Mucosa of stomach (tissue), 1 donor: ENCODE data around the gene TCERG1L.

Source experiments
- H3K27me3 ChIP-seq: one replicate; pipeline ENCODE4 v1.7.0; 2013; ENCODE audit warnings: mild to moderate bottlenecking, low read length; ENCODE audit not compliant: control insufficient read depth, insufficient read depth
- H3K36me3 ChIP-seq: one replicate; pipeline ENCODE4 v1.7.0; 2013; ENCODE audit warnings: low read length; ENCODE audit not compliant: control insufficient read depth, insufficient read depth
- H3K4me1 ChIP-seq: one replicate; pipeline ENCODE4 v1.7.0; 2013; ENCODE audit warnings: mild to moderate bottlenecking, low read length; ENCODE audit not compliant: control insufficient read depth, insufficient read depth
- H3K4me3 ChIP-seq: one replicate; pipeline ENCODE4 v1.7.0; 2013; ENCODE audit warnings: low read length
- H3K9ac ChIP-seq: one replicate; pipeline ENCODE4 v1.7.0; 2013; ENCODE audit warnings: mild to moderate bottlenecking, low read length, moderate library complexity
- H3K9me3 ChIP-seq: one replicate; pipeline ENCODE4 v1.7.0; 2013; ENCODE audit warnings: mild to moderate bottlenecking, low read length, moderate library complexity; ENCODE audit not compliant: control insufficient read depth
- donor health status: Pancreatic carcinoma.

The TCERG1L gene

DNA sequence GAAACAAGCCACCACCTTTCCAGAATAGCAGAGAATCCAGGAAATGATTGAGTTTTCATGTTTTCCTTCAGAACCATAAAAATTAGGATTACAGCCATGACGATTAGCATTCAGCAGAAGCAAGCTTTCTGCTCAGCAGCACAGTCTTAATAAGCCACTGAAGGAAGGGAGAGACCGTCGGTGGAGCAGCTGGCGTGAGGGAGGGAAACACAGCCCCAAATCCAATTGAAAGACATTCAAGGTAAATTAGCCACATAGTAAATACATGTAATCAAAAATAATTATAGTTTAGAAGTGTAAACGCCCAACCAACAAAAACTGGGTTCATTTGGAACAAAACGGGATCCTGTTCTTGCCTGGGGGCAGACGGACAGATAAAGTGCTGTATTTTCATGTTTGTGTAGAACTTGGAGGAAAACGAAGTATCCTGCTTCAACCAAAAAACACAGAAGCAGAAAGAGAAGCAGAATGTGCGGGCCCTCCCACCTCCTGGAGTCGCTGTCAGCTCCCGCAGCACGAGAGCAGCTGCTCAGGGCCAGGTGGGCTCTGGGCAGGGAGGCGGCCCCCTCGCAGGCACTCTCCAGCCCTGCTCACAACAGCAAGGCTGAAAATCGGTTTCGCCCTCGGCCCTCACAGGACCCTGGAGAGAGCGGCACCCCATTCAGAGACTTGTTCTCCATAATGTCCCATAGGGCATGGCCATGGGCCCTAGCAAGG is 84.9 kb downstream of the TCERG1L start:
- Histone ChIP-seq H3K27me3 (no peaks in the 10 kb centered on the region), H3K9ac (no peak overlapping the region), H3K36me3 (no peaks in the 10 kb centered on the region), H3K4me3 (no peak overlapping the region), H3K4me1 (no peaks in the 10 kb centered on the region), H3K9me3 (no peaks in the 10 kb centered on the region)

DNA sequence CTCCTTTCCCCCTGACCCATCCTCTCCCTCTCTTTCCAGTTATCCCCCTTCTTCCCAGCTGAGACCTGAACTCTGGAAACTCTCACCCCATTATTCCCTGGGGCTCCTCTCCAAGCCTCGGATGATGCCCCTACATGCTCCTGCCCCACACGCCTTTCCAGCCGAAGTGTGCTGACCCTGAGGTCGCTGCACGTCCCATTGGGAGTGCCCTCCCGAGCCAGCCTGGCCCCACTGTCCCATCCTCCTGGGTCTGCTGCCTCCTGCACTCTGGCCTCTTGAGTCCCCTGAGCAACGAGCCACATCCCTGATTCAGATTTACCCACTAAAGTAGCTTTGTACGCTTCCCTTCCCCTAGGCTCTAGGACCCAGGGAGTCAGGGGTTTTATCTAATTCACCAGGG is 87.4 kb downstream of the TCERG1L start:
- no peaks in the 10 kb centered on the region for H3K36me3 ChIP-seq
- no peaks in the 10 kb centered on the region for H3K27me3 ChIP-seq
- no peaks in the 10 kb centered on the region for H3K4me1 ChIP-seq

DNA sequence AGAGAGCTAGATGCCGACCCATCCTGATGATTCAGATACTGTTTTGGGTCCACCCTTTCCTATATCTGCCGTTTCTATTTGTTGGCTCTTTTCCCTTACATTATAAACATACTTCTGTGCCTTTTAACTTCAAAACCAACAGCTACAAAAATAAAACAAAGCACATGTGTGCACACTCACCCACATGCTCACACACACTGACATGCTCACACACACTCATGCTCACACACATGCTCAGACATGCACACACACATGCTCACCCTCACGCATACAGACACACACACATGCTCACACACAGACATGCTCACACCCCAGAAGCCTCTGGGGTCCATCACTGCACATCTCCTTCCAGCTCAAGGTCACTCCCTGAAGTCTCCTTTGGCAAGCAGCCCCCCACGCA is 88.1 kb downstream of the TCERG1L start:
- no peaks in the 10 kb centered on the region for H3K36me3 ChIP-seq
- H3K27me3 ChIP-seq: no peaks in the 10 kb centered on the region
- no peaks in the 10 kb centered on the region for H3K4me1 ChIP-seq
- no peak overlapping the region for H3K4me3 ChIP-seq
- H3K9me3 ChIP-seq: no peaks in the 10 kb centered on the region
- no peak overlapping the region for H3K9ac ChIP-seq

More for the DNA sequence above, 87.4 kb downstream of the TCERG1L start:
- no peak overlapping the region for H3K9ac ChIP-seq
- H3K4me3 ChIP-seq: no peak overlapping the region
- H3K9me3 ChIP-seq: no peaks in the 10 kb centered on the region

DNA sequence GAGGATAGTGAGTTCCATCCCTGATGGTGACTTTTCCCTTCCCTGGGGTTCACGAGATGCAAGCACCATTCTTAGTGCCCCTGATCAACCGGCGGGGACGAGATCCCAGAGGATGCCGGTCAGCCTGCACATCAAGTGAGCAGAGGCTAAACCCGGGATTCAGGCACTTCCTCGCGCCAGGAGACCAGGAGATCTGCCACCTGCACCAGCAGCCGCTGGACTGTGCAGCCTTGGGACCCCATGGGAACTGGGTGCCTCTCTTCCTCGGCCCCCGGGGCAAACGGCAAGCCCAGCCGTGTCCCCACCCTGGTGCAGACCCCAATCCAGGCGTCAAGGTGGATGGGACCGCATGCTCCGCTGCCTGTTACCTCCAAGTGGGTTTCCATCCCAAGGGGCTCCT is 88.5 kb downstream of the TCERG1L start:
- H3K27me3 ChIP-seq: no peaks in the 10 kb centered on the region
- H3K9ac ChIP-seq: no peak overlapping the region
- no peaks in the 10 kb centered on the region for H3K36me3 ChIP-seq
- no peaks in the 10 kb centered on the region for H3K4me1 ChIP-seq
- H3K9me3 ChIP-seq: no peaks in the 10 kb centered on the region
- H3K4me3 ChIP-seq: no peak overlapping the region

DNA sequence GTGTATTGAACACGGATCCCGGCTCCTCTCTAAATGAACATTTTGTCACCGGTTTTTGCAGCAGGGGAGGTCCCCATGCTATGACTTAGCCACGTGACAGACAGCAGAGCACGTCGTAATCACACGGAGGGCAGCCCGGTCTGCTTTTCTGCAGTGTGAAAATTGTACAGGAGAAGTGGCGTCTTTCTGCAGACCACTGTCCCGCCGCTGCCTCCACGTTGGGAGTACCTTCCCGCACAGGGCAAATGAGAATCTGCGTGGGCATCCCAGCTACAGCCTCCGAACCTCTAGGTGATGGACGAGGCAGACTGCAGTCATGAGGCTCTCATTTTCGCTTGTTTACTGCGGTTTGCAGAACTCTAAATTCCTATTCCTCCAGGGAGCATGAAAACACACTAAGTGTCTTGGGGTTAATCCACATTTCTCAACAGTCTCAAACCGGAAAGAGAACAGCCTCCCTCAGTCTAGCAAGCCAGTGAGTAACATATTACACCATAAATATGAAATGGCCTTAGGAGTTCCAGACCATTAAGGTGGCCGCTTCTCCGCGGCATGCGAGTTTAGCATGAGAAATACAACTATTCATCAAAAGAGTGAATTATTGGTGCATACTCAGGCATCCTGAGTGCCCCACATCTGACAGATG is 89.8 kb downstream of the TCERG1L start:
- no peak overlapping the region for H3K4me3 ChIP-seq
- no peaks in the 10 kb centered on the region for H3K27me3 ChIP-seq
- no peaks in the 10 kb centered on the region for H3K4me1 ChIP-seq
- H3K36me3 ChIP-seq: no peaks in the 10 kb centered on the region
- no peaks in the 10 kb centered on the region for H3K9me3 ChIP-seq
- H3K9ac ChIP-seq: no peak overlapping the region

DNA sequence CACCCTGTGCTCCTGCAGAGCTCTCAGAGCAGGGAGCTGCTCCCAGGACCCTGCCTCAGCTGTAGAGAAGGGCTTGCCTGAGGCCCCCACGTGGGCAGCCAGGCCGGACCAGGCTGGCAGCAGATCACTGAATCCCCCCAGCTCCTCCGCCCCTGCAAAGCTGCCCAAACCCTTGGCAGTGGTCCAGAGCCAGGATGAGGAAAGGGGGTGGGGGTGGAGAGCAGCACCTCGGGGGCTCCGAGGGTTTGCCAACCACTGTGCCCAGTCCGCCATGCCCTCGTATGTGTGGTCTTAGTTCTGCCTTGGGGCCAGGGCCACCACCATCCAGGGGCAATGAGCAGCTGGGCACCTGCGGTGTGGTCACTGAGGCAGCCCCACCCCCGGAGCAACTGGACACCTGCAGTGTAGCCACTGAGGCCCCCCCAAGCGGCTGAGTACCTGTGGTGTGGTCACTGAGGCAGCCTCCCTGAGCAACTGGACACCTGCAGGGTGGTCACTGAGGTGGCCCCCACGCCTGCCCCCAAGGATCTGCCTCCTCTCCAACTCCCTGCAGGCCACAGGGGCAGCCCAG is 90.8 kb downstream of the TCERG1L start:
- H3K27me3 ChIP-seq: no peaks in the 10 kb centered on the region
- no peak overlapping the region for H3K9ac ChIP-seq
- no peaks in the 10 kb centered on the region for H3K9me3 ChIP-seq
- H3K4me3 ChIP-seq: no peak overlapping the region
- no peaks in the 10 kb centered on the region for H3K36me3 ChIP-seq
- H3K4me1 ChIP-seq: no peaks in the 10 kb centered on the region

DNA sequence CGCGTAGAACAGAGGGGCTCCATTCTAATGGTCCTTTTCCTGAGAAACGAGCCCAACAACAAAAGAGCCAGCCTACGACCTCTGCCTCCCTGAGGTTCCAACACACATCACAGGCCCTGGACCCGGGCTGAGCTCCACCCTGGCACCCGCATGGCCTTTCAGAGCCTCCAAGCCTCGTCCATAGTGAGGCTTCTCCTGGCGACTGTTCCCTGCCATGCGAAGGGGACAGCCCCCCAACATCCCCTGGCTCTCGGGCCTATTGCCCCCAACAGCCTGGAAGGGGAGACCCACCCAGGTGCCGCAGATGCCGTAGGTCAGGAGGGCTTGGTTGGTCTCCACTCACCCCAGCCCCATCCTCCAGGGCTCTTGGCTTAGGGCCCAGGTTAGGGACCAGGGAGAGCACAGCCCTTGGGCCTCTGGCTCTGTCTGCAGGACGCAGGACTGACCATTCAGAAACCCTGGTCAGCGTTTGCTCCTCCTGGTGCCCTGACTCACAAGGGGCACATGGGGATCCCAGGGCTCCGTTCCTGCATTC is 91.5 kb downstream of the TCERG1L start:
- H3K9me3 ChIP-seq: no peaks in the 10 kb centered on the region
- H3K27me3 ChIP-seq: no peaks in the 10 kb centered on the region
- no peaks in the 10 kb centered on the region for H3K36me3 ChIP-seq
- no peaks in the 10 kb centered on the region for H3K4me1 ChIP-seq
- no peak overlapping the region for H3K9ac ChIP-seq
- no peak overlapping the region for H3K4me3 ChIP-seq

DNA sequence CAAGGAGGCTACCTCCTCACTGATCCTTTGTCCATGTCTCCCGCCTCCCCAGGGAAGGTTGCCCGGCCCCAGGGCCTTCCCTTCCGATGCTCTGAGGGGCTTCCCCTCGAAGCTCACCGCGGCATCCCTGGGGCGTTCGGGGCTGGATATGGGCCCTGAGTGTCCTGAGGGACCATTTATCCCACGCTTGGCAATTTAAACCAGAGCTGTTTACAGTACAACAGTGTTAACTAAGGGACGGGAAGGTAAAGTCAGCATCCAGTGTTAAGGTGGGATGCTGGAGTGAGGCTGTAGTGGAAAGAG is 92.0 kb downstream of the TCERG1L start:
- H3K27me3 ChIP-seq: no peaks in the 10 kb centered on the region
- no peaks in the 10 kb centered on the region for H3K4me1 ChIP-seq
- H3K36me3 ChIP-seq: no peaks in the 10 kb centered on the region
- no peak overlapping the region for H3K9ac ChIP-seq
- no peak overlapping the region for H3K4me3 ChIP-seq
- H3K9me3 ChIP-seq: no peaks in the 10 kb centered on the region

DNA sequence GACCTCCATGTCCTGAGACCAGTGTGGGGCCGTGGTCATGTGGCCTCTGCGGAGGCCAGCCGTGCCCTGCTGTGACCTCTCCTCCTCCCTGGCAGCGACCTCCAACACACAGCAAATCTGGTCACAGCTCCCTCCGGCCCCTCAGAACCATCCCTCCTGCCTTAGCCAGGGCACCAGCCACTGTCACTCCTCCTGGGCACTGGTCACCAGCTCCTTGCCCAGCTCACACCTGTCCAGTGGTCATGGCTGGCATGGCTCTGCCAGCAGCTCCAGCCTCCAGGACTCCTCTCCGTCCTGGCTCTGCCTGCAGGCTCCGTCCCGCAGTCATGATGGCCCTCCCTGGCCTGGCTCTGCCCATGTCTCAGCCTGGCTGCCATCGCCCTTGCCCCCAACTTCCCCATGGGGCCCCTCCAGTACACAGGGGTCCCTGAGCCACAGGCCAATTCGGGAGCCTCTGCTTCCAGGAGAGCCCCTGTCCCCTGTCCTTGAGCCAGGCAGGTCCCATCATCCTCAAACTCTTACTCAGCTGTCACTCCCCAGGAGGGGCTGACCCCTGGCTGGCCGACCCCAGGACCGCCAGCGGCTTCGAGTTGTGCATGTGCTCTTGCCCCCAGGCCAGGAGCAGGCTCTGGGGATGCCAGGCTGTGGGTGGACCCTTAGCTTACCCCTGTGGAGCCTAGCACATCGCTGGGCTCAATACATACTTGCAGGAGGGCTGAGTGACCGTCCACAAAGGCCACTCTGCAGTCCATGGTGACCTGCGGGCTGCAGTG is 92.5 kb downstream of the TCERG1L start:
- Histone ChIP-seq H3K9ac (no peak overlapping the region), H3K27me3 (no peaks in the 10 kb centered on the region), H3K4me1 (no peaks in the 10 kb centered on the region), H3K4me3 (no peak overlapping the region), H3K9me3 (no peaks in the 10 kb centered on the region), H3K36me3 (no peaks in the 10 kb centered on the region)

DNA sequence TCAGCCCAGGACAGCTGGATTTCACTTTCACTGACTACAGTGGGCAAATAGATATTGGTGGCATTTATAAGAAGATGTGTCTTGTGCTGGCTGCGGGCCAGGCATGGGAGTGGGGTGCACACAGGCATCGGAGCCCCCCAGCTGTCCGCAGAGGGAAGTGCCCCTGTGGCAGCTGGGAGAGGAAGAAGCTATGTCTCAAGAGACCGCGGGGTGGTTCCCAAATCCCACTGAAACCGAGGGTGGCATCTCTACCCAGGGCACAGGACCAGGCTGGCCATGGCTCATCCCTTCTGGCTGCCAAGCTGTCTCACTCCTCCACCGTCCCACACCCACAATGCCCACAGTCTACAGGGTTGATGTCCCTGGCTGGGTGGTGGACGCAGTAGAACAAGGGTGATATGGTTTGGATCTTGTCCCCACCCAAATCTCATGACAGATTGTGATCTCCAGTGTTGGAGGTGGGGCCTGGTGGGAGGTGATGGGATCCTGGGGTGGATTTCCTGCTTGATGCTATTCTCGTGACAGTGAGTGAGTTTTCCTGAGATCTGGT is 94.8 kb downstream of the TCERG1L start:
- H3K9me3 ChIP-seq: no peaks in the 10 kb centered on the region
- no peak overlapping the region for H3K9ac ChIP-seq
- H3K27me3 ChIP-seq: no peaks in the 10 kb centered on the region
- H3K36me3 ChIP-seq: no peaks in the 10 kb centered on the region
- H3K4me3 ChIP-seq: no peak overlapping the region
- H3K4me1 ChIP-seq: no peaks in the 10 kb centered on the region

DNA sequence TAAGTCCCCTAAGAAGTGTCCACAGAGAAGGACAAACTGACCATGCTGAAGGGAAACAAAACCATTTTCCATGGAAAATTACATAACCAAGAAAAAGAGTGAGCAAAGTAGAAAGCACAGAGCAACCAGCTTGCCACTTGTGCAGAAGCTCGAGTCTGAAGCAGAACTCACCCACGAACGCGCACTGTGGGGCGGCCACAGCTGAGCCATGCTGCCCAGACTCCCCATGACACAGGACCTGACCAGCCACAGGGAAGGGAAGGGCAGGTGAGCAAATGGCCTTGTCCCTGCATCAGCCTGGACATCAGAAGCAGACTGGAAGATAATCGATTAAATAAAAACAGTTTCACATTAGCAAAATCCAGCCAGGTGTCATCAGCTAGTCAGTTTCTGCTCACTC is 95.7 kb downstream of the TCERG1L start:
- Histone ChIP-seq H3K9ac (no peak overlapping the region), H3K4me1 (no peaks in the 10 kb centered on the region), H3K9me3 (no peaks in the 10 kb centered on the region), H3K36me3 (no peaks in the 10 kb centered on the region), H3K27me3 (no peaks in the 10 kb centered on the region), H3K4me3 (no peak overlapping the region)
